Amniotic epithelial cell (primary cell): Measurements from ENCODE around the gene AMBP.
"Not testable (repeated sequence)": the region's sequence is repeated elsewhere in the genome, so short reads cannot be mapped to it uniquely, and the experiment has no call there.

Experiments used
- DNase-seq: peaks from one replicate; pipeline ENCODE4 v3.0.0-alpha.2; 2010; ENCODE audit warnings: low read depth

AMBP gene

DNA sequence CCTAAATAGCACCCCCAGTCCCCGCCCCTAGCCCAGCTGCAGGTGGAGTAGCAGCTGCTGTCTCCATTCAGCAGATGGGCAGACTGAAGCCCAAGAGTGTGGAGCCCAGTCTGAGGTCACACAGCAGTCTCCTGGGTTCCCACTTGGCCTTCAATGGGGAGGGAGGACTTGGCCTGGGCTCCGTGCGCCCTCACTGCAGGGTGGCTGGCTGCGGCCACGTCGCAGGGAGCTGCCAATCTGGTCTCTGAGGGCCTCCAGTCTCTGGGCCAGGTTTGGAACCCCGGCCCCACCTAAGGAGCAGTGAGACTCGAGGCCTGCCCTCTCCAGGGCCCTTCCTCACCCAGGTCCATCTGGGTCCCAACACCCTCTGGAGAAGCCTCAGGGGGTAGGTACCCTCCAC is 13.6 kb upstream of the AMBP start:
- DNase-seq: no peak

- DNase-seq: no peak
Observed at GRCh38 chr9:114090798-114091197, 12.7 kb upstream of the AMBP start.

GRCh38 chr9:114089206-114089840 is 11.2 kb upstream of the AMBP start:
- no peak for DNase-seq

DNA sequence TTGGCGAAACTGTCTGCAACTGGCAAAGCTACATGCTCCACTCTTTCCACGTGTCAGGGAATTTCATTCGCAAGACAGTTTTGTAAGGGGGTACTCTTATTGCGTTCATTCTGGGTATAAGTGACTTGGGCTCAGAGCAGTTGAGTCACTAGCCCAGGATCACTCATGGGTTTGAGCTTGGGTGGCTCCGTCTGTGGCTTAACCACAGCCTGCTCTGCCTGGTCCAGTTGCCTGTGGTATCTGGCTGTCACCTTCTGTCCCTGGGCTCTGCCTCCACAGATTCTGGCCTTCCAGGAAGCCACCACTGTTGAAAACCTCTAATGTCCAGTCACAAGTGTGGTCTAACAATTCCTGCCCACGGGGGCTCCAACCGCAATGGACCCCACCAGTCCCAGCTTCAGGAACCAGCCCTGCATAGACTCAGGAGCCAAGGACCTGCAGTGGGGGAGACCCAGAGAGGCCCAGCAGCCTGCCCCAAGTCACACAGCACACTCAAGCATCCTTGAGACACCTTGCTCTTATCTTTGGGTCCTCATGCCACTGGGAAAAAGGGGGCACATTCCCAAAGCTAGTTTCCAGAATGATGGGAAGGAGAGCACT is 10.6 kb upstream of the AMBP start:
- DNase-seq: no peak

GRCh38 chr9:114087721-114088120 is 9.6 kb upstream of the AMBP start:
- DNase-seq: no peak

GRCh38 chr9:114086607-114087006 is 8.5 kb upstream of the AMBP start:
- DNase-seq: no peak

DNA sequence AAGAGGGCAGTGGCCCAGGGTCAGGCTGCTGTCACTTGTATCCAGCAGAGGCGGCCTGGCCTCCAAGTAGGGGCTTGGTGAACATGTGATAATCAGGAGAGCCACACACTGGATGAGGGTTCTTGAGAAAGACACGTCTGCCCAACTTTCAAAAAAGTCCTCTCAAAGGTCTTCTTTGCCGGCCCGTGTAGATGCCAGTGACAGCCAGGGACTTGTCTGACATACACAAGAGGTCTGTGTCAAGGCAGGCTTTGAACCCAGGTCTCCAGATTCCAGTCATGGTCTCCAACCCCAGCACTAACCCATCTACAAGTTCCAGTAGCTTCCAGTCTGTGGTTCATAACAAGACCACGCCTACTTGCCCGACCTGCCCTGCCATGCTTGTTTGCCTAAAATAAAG is 7.9 kb upstream of the AMBP start:
- no peak for DNase-seq

GRCh38 chr9:114085387-114085789 is 7.3 kb upstream of the AMBP start:
- DNase-seq: no peak

DNA sequence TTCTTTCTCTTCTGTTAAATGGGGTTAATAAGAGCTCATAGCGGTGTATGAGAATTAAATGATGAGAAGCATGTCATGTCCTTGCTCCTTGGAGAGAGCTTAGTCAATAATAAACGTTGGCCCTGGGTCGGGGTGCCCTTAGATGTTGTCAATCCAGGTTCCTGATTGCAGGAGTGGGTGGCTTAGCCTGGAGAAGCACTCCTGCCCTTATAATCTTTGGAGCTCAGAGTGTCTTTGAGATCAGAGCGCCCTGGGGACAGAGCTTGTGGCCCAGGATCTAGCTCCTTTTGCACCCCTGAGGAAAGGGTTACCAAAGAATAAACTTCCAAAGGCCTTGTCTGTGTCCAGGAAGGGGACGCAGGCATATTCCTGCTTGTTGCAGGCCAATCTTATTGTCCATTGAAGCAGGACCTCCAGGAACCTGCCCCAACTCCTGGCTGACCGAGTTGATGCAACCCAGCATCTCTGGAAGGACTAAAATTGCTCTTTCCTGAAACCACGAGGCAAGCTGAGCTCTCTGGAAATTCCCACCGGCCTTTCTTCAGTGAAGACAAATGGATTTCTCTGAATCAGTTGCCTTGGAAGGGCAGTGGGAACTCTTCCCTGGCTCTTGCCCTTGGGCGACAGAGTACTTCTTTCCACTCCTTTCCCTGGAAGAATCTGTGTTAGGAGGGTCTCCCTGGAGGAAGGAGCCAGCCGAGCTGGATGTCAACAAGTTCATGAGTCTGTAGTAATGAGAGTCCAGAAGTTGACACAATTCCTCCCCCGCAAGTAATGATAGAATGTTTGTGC is 6.4 kb upstream of the AMBP start:
- no peak for DNase-seq

- DNase-seq: no peak
Observed at GRCh38 chr9:114083666-114084065, 5.6 kb upstream of the AMBP start.

- DNase-seq: not testable (repeated sequence)
Observed at GRCh38 chr9:114082763-114083412, 4.8 kb upstream of the AMBP start.

DNA sequence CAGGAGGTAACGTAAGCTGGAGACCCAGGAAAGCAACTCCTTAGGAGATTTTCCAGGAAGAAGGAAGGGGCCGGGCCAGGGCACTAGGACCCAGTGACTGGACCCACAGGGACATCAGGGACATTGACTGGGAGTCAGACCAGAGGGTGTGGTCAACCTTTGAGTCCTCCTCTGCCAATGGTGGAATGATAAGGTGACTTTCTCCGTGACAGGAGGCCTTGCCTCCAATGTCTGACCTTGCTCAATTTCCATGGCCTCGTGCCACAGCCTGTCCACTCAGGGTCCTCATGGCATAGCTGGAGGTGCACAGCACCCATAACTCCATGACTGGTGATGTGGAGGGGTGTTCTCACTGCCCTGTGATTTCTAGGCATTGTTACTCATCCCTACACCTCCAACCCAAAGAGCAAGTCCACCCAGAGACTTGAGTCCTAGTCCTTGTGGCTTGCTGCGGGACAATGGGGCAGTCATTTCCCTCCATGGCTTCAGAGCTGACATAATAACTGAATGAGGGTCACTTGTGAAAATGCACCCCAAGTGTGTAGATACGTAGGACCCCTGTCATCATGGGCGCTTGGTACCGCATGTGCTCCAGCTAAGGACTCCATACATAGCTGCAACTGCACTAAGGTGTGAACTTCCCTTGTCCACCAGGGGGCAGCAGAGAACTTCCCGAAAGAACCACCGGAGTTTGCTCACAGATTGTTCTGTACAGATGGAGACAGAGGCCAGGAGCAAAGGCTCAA is 4.1 kb upstream of the AMBP start:
- DNase-seq: peak; percentile 76

DNA sequence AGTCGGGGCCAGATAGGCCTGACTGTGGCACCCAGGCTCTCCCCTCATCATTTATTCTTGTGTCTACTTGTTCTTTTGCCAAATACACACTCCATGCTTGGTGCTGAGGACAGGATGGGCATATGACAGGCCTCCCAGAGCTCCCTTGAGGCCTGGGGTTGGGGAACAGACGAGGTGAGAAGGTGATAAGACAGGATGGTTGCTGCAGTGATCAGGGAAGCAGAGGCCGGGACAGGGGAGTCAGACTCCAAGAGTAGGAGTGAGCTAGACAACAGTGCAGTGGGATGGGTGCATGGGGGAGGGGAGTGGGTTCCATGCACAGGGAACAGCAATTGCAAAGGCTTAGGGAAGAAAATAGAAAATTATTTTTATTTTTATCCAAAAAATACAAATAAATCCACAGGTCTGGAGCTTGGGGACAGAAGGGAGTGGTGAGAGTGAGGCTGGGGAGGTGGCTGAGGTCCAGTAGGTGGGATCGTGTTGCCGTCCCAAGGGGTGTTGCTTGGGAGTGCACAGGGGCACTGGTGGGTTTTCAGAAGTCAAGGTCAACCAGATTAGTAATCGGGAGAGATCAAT is 3.4 kb upstream of the AMBP start:
- DNase-seq: no peak

GRCh38 chr9:114080773-114081440 is 2.8 kb upstream of the AMBP start:
- DNase-seq: no peak

DNA sequence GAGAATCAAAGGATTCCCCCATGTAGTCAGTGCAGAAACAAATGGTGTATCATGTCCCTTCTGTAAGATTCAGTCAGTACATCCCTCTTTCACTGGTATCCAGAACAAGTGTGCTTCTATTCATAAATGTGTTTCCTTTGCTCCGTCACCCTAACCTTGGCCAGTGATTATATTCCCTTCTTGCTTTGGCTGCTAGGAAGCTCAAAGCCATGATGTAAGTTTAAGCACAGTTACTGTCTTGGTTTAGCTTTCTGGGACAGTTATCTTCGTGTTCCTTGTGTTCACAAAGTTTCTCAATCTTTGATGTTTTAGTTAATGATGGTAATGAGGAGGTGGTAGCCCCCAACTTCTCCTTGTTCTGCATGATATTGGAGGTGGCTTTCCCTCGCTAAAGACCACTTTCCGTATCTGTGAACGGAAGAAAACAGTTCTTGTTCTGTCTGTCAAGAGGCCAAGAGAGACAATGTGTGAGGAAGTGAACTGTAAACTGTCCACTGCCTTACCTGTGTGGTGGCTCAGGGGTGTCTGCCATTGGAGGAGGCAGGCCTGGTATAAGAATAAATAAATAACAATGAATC is 2.2 kb upstream of the AMBP start:
- no peak for DNase-seq

DNA sequence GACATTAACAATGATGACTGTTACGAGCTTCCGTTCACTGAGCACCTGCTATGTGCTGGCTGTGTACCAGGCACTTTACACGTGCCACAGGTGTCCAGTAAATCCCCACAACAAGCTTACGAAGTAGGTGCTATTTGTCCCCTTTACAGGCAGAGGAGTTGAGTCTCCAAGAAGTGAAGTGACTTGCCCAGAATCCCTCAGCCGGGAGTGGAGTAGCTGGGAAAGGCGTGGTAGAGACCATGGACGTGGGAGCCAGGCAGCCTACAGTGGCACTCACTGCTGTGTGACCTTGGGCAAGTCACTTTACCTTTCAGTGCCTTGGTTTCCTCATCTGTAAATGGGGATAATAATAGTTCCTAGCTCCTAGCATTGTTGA is 669 bp upstream of the AMBP start:
- no peak for DNase-seq

DNA sequence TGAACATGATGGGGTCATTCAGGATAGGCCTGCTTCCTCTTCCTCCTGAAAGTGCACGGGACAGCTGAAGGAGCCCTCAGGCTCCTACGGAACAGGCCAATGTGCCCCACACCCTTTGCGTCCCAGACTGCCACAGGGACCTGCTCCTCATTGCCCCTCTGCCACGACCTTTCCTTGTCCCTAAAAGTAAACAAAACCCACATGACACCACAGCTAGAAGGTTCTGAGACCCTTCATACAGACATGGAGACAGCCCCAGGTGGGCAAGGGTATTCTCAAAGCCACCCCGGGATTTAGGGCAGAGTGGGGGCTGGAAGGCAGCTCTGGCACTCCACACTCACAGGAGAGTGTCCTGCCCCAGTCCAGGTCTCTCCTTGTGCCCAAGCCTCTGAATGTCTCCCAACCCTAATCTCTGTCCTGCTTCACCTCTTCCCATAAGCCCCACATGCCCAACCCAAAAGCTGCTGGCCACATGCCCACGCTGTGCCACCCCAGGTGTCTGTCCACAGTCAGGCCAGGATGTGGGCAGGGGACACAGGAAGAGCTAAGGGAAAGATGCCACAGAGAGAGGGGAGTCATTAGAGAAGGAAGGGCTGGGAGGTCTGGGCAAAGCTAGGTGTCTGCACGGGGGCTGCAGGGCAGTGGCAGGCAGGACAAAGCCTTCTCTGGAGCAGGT is 800 bp downstream of the AMBP start:
- no peak for DNase-seq

- no peak for DNase-seq
Observed at GRCh38 chr9:114076237-114077161, 1.6 kb downstream of the AMBP start.

DNA sequence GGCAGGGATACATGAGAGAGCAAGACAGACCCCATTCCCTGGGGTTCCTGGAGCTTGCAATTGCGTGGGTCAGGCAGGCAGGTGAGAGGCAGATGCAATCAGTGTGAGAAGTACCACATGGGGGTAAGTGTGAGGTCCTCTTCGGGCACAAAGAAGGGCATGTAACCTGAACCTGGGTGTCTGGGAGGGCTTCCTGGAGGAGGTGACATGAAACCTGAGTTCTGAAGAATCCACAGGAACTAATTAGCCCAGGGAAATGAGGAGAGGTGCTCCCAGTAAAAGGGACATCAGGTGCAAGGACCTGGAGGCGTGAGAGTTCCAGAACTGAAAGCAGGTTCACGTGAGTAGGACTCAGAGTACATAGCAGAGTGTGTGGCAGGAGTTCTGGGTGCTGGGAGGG is 2.5 kb downstream of the AMBP start:
- DNase-seq: no peak
